Cardiac fibroblast (primary cell): ENCODE results near the gene DHRS4L2.
"Not testable (repeated sequence)": the region's sequence is repeated elsewhere in the genome, so short reads cannot be mapped to it uniquely, and the experiment has no call there.

ENCODE experiments used
- DNase-seq, 2 donors: peaks; one replicate each; pipeline versions ENCODE4 v3.0.0 to v3.0.0-alpha.2; 2010; ENCODE audit warnings: low read depth in 2 of 2
- H3K4me3 ChIP-seq, 2 donors: replicated peaks in 1 of 2; 1 replicate in 1 of 2; 2 replicates in 1 of 2; pipeline ENCODE4 v1.5.1; 2011; ENCODE audit warnings: low read depth in 2 of 2, low read length in 2 of 2, mild to moderate bottlenecking in 2 of 2, moderate library complexity in 1 of 2
- CTCF ChIP-seq: IDR thresholded peaks from one replicate; pipeline ENCODE4 v1.5.1; 2011; ENCODE audit warnings: low read depth, mild to moderate bottlenecking, low read length, inconsistent platforms

The DHRS4L2 gene

GRCh38 chr14:24011051-24011450, 22.3 kb downstream of the DHRS4L2 start:
- no peak overlapping the region for H3K4me3 ChIP-seq
- TF ChIP-seq CTCF = no peak
- DNase-seq = no peak

- peak in 1 of 2 donors; percentile 2 for DNase-seq
- H3K4me3 ChIP-seq = not testable (repeated sequence)
Measured at GRCh38 chr14:24012726-24013273, 24.1 kb downstream of the DHRS4L2 start.

GRCh38 chr14:24013654-24014514, 25.2 kb downstream of the DHRS4L2 start:
- DNase-seq = peak; percentile 77 to 81
- TF ChIP-seq CTCF = peak; percentile 91
- H3K4me3 ChIP-seq = no peak overlapping the region

GRCh38 chr14:24015745-24016144, 27.0 kb downstream of the DHRS4L2 start:
- not testable (repeated sequence) for H3K4me3 ChIP-seq, DNase-seq

GRCh38 chr14:24018978-24019377, 30.2 kb downstream of the DHRS4L2 start:
- H3K4me3 ChIP-seq, DNase-seq: not testable (repeated sequence)

GRCh38 chr14:24019944-24020343, 31.2 kb downstream of the DHRS4L2 start:
- DNase-seq, H3K4me3 ChIP-seq: not testable (repeated sequence)

GRCh38 chr14:24020520-24020919, 31.8 kb downstream of the DHRS4L2 start:
- DNase-seq, H3K4me3 ChIP-seq: not testable (repeated sequence)

- not testable (repeated sequence) for H3K4me3 ChIP-seq, DNase-seq
Measured at GRCh38 chr14:24024939-24025418, 36.2 kb downstream of the DHRS4L2 start.

GRCh38 chr14:24029687-24030086, 41.0 kb downstream of the DHRS4L2 start:
- DNase-seq, H3K4me3 ChIP-seq: not testable (repeated sequence)

- not testable (repeated sequence) for H3K4me3 ChIP-seq, DNase-seq
Measured at GRCh38 chr14:24031331-24031730, 42.6 kb downstream of the DHRS4L2 start.

- peak; percentile 89 to 94 for DNase-seq
- no peak overlapping the region for H3K4me3 ChIP-seq
- TF ChIP-seq CTCF = no peak
Measured at GRCh38 chr14:24032727-24033418, 44.1 kb downstream of the DHRS4L2 start.

- peak overlapping the region in 1 of 2 donors; percentile 58 for H3K4me3 ChIP-seq
- DNase-seq = not testable (repeated sequence)
Measured at GRCh38 chr14:24035769-24036168, 47.0 kb downstream of the DHRS4L2 start.
